RCC 7860 (cell line): ENCODE measurements around the gene NLGN1.

ENCODE experiments used
- DNase-seq: peaks from one replicate; pipeline ENCODE4 v3.0.0-alpha.2; 2015; ENCODE audit warnings: low spot score
- FAIRE-seq: peaks from 2 replicates; lab custom pipeline; 2012; peaks lifted over from hg19 to GRCh38; lab: Jason Lieb, UNC

The NLGN1 gene

DNA sequence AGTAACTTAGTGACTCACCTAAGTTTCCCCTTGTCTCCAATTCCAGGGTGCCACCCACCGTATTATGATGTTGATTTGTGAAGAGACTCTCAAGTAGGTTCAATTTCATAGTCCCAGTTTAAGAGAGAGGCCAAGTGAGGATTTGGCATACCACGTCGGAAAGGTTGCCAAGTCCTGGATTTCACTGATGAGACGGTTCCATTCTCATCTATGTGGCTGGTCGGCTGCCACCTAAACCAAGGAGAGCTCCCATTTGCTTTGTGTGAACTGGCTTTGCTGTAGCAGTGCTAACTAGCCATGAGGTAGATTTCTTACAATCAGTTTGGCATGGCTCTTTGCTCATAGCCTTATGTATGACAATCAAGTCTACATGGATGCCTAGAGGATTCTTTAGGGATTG lies 653.6 kb downstream of the NLGN1 start:
- FAIRE-seq: no peak

DNA sequence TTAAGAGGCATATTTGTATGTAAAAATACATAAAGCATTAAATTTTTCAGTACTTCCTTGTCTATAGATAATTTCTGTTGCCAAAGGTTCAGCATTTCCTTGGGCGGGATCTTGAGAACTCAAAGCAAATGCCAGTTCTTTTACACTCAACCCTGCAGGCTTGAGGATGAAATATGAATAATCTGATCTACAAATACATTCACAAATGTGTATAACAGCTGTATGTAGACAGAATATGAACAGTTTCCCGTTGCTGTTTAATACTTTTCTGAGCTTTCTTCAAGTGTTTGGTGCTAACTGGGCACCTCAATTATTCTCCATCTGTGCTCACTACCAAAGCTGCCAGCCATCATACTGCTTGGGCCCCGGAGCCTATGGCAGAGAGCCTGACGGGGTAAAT lies 661.3 kb downstream of the NLGN1 start:
- FAIRE-seq (no peak), DNase-seq (no peak)

More for the DNA sequence above, 653.6 kb downstream of the NLGN1 start:
- no peak for DNase-seq

DNA sequence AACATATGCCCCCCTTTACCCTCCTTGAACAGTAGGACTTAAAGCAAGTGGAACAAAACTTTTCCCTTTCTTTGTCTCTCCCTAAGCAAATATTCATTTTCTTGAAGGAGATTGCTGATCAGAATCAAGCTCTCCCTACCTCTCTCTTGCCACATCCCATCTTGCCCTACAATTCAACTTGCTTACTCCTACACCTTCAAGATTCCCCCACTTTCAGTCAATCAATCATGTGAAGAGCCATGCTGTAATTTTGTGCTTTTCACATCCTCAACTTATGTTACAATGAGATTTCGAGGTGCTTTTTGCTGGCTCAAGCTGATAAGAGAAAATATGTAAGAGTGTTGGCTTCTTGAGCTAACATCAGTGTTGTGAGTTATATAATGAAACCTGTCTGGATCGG lies 662.9 kb downstream of the NLGN1 start:
- DNase-seq (no peak), FAIRE-seq (no peak)

DNA sequence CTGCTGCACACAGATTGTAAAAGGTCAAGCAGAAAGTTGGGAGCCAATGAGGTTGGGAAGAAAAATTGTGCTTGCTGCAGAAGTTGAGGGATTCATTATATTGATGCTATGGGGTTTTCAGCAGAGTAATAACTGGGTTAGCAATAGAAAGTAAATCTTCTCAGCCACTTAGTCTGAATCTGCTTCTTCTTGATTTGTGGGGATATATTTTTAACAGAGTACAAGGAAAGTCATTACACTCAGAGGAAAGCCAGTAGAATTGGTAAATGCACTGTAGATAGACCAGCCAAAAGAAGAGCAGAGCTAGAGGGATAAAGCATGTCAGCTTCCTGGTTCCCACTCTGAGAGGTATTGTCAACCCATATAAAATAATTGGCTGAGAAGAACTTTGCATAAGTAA lies 663.6 kb downstream of the NLGN1 start:
- DNase-seq (no peak), FAIRE-seq (no peak)

DNA sequence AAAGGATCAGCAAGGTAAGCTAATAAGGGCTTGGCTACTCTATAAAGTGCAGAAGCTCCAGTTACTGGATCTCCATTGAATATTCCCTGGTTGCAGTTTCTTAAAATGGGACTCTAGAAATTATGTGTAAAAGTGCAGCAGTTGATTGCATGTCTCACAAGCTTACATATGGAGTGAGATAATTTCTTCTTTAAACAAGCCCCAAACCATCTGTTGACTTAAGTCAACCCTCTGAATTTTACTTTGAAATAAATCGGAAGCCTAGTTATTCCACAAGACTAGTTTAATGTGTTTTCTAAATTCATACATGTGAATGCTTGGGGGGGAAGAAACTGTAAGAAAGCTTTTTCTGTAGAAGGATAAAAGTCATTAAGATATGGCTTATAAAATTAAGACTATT lies 664.2 kb downstream of the NLGN1 start:
- DNase-seq (no peak), FAIRE-seq (no peak)

DNA sequence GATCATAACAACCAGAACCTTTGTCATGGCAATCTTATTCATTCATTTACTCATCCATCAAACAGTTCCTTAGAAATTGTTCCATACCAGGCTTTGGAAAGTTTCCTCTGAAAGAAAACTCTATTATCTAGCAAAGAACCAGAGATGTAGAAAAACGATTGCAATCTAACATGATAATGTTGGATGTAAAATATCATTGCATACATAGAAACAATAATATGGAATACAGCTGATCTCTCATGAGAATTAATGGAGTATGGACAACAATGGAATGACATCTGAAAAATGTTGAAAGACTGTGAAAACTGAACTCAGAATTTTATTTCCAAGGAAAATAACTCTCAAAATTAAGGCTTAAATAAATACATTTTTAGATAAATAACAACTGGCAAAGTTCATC lies 665.4 kb downstream of the NLGN1 start:
- FAIRE-seq (no peak), DNase-seq (no peak)

DNA sequence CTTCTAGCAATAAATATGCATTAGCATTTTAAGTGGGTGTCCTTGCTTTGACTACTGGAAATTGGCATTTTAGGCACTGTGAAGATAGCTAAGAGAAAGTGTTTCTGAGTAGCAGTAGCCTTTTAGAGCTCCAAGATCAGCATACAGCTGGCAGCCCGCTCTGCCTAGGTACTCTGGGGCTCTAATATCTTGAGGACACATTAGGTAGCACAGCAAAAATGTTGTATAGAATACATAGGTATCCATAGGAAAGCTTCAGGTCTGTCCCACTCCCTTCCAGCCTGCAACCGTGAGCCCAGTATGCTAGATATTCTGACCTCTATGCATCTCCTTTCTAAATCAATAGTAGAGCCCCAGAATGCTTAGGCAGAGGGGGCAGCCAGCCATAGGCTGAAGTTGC lies 670.5 kb downstream of the NLGN1 start:
- FAIRE-seq (no peak), DNase-seq (no peak)

DNA sequence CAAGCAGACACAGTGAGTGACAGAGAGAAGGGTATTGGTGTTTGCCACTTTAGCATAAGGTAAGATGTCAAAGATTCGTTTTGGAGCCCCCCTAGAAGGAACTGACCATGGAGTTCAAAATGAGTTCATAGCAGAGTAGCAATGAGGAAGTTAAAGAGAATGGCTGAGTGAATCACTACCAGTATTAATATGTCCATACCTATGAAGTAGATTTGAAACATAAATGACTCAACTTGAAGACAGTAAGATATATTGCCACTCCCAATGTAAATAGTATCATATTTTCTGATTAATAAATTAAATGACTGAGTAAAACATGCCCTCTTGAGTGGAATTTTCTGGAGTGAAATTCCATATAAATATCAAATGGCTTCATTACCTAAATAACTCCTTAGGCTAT lies 675.1 kb downstream of the NLGN1 start:
- FAIRE-seq (no peak), DNase-seq (no peak)

DNA sequence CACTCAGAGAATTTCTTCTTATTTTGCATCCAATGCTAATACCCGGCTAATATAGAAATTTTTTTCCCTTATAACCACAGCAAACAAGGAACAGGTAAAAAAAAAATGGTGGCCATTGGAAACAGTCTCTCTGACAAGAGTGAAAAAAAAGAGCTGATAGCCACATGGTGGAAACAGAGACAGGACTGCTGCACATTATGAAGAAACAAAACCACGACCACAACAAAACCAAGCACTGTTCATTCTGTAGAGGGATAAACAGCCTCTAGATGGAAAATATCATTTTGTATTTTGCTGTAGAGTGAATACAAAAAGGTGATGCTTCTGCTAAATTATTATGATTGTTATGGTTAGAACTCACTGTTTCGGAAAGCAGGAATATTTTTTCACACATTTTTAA lies 686.2 kb downstream of the NLGN1 start:
- FAIRE-seq: no peak

DNA sequence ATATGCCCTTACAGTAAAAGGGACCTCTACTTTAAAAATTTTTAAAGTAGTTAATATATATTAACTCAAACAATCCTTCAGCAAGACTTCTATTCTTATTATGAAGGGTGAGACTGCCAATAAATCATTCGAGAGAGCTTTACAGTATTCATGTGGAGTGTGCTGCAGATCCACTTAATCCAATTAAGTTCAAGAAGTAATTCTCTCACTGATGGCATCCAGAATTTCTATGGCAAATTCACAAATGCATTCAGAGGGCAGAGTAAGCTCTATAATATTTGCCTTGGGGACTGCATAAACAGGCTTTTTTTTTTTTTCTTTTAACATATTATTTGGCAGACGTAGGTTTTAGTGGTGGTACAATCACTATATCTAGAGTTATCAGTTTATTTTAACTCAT lies 692.0 kb downstream of the NLGN1 start:
- DNase-seq (no peak), FAIRE-seq (no peak)

More for the DNA sequence above, 686.2 kb downstream of the NLGN1 start:
- DNase-seq: no peak

DNA sequence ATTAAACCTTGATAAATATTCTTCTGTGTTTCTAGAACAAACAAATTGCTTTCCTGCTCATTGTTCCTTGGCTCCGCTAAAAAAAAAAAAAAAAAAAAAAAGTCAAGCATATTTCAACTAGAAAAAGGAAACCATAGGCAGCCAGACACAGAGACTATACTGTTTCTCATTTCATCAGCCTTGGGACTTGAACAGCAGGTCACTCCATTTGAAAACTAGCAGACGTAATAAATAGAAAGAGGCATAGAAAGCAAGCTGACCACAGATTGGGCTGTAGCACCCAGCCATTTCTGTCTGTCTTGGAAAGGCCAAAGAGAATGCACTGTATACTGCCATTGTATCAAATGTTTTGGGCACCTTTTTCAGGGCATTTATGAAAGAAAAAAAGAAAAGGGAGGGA lies 697.1 kb downstream of the NLGN1 start:
- DNase-seq (no peak), FAIRE-seq (no peak)

DNA sequence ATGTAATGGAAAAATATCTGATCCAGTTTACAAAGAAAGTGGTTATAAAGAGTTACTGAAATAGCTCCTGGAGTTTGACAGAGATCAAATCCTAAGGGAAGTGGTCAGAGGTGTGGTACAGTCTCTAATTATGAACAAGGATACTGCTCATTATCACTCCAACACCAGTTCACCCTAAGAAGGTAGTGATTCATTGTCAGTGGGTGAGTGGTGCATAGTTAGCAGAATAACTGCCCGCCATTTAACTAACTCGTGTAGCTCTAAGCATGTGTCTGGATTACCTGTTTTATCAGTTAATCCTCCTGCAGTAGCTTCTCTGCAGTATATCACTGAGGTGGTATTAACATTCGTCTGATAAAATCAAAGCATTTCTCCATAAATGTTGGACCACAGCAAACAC lies 700.1 kb downstream of the NLGN1 start:
- DNase-seq (no peak), FAIRE-seq (no peak)

DNA sequence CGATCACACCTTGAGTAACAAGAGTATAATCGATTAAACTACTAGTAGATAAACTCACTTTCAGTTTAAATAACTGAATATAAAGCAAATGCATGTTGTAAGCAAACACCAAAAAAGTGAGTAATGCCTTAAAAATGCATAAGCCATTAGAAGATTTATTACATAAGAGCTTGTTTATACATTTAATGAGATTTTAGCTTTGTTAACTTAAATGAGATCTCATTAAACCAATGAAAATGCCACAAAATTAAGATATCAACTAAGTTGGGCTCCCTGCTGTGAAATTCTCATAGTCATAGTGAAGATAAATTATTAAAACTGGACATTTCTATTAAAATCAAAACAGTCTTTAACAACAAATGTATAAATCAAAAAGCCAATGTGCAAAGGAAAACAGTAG lies 701.2 kb downstream of the NLGN1 start:
- no peak for FAIRE-seq

DNA sequence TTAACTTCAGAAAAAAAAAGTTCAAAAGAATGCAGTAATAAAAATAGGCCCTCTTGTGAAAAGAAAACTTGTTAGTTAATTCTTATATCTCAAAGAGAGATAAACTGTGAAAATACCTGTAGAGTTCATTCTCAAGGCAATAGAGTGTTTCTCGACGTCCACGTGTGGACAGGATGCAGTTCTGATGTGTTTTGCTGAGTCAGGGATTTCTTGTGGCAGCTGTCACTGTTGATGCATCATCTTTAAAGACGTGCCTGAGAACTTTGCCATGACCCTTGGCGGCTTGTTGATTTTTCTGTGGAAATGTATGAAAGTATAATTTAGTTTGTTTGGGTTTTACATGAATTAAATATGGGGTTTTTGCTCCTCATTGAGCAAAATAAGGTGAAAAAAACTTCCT lies 702.2 kb downstream of the NLGN1 start:
- DNase-seq: no peak
- FAIRE-seq: no peak

More for the DNA sequence above, 701.2 kb downstream of the NLGN1 start:
- no peak for DNase-seq

DNA sequence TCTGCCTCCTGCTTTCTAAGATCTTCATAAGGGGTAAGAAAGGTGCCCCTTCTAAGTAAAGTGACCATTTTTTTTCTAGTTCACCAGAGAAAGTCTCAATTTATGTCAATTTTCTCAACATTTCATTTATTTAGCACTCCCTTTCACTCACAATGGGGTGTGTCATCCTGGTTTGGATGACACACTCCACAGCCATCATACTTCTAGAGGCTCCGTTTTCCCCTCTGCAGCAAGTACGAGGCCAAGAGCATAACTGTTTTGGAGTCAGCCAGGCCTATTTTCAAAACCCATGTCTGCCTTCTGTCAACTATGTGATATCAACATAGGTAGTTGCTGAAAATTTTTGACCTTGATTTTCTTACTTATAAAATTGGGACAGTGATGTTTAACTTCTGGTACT lies 703.2 kb downstream of the NLGN1 start:
- FAIRE-seq: no peak
- no peak for DNase-seq

DNA sequence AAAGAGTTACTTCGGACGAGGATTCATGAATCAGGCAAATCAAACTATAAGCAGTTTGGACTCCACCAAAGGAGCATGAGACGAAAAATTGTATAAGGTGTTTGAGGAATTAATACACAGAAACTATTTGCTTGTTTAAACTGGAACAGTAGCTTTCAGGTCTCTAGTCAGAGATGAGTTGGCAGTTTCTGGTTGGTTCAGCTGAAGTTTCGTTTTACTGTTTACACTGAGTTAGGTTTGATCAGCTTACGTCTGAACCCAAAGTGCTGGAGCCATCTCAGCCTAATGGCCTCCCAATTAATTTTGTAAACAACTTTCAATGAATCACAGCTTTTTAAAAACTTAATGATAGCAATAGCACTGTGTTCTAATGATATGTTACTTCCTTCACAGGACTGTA lies 703.7 kb downstream of the NLGN1 start:
- DNase-seq: no peak
- FAIRE-seq: no peak

DNA sequence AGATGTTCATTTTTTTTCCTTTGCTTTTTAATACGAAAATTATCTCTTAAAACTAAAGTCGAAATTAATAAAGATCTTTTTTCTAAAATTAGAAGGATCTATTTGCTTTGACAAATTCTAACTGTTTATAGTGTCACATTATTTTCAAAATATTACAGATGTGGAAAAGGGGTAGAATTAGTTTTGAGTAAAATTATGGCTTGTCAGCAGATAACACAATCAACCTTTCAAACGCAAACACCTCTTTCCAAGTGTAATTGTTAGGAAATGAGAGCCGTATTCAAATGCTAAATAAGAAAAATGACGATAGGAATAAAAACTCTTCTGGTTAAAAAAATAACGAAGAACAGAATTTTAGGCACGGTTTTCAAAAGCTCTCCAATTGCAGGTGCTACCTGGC lies 704.7 kb downstream of the NLGN1 start:
- no peak for FAIRE-seq
- DNase-seq: no peak

DNA sequence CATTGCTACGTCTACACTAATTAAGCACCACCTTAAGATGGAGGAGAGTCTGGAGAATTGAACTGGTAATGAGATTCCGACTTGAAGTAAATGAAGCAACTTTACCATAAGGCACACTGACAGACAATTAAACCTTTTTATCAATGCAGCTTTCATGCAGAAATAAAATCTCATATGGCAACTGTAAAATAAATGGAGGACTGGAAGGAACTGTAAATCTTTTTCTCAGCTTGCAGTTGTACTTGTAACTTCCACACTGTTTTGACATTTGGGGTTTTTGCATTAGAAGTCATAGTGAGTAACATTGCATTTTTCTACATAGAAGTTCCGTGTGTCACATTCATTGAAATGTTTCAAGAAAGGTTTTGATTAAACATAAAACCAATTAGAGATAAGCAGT lies 705.3 kb downstream of the NLGN1 start:
- FAIRE-seq (no peak), DNase-seq (no peak)

DNA sequence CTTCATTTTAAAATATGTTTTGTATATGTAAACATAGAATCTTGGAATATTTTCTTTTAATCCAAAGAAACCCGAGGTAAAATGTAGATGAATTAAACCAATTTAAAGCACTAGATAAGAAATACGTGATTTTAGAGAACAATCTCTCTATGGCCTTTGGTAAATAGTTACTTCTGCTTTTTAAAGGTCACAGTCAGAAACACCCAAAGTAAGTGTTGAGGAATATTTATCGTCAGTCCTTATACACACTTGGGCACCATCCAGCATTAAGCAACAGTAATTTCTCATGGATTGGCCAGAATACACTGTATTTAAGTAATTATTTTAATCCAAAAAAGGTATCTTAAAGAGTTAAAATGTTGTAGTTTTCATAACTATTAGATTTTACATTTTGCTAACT lies 713.2 kb downstream of the NLGN1 start:
- DNase-seq (no peak), FAIRE-seq (no peak)

DNA sequence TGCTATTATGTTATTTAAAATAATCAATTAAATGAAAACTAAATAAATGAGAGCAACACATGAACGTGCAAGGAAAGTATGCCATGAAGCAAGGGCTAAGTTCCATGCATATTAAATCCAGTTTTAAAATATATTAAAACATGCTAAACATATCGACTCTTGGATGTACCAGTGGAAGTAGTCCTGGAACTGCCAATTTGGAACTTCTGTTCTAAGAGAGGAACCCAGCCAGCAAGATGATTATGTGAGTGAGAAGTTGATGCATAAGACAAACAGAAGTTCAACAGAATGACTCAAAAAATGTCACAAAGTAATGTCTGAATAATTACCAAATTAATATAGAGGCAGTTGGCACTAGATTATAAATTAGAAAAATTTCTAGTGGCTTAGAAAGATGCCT lies 714.2 kb downstream of the NLGN1 start:
- DNase-seq: no peak
- no peak for FAIRE-seq

DNA sequence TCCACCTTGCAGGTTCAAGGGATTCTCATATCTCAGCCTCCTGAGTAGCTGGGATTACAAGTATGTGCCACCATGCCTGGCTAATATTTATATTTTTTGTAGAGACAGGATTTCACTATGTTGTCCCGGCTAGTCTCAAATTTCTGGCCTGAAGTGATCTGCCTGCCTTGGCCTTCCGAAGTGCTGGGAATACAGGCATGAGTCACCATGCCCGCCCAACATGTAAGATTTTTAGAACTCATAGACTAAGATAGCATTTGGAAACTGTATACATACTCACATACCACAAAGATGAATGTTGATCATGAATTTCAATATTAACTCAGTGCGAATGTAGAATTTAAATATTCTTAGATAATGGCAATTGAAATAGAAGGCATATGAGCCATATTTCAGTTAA lies 718.9 kb downstream of the NLGN1 start:
- DNase-seq (no peak), FAIRE-seq (no peak)

DNA sequence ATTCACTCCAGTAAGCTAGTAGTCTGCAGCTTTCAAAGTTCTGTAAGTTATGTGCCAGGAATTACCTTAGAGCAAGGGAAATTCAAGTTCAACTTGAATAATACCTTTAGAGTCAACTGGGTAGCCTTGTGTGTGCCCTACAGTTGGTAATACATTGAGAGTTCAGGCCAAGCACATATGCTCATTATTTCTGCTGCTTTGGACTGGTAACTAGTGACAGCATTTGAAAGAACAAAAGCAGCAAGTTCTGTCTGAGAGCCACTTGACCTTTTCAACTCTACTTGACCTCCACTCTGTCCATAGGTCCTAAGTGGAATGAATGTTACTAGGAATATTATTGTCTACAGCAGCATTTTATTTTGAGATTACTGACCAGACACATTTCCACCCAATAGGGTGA lies 723.5 kb downstream of the NLGN1 start:
- FAIRE-seq (no peak), DNase-seq (no peak)

DNA sequence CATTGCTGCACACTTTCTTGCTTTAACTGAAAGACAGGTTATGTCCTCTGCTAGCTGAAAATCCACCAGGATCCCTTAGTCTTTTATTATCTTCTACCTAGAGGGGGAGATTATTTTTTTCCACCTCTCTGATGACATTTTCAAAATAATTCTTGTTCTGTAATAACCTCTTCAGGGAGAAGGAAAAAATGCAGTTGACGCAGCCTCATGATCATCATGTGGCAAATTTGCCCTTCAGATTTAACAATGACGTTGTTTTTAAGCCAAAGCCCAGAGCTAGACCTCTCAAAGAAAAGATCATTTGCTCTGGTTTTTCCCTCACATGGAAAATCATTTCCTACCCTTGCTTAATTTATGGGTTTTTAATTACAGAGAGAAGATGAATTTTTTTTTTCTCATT lies 724.9 kb downstream of the NLGN1 start:
- DNase-seq (no peak), FAIRE-seq (no peak)

DNA sequence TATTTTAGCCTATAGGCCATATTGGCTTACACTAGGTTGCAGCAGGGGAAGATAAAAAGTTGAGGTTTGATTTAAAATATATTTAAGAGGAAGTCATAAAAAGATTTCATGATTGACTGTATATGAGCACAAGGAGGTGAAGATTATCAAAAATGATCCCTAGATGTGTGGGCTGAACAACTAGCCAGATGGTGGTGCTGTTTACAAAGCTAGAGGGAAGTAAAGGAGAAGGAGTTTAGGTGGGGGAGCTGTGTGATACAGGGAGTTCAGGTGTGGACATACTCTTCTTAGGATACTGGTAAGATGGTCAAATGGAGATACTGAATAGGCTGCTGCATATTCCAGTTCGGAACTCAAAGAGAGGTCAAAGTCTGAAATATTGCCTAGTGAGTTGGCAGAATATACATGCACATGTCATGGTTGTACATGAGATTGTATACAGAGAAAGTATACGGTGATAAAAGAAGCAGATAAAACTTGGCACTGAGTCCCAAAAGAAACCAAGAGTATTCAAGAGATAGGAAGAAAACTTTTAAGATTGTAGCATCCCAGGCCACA lies 727.8 kb downstream of the NLGN1 start:
- FAIRE-seq: no peak
- DNase-seq: no peak
